Fibroblast of gingiva (primary cell): ENCODE measurements around the gene CPA1.

Source experiments
- DNase-seq: peaks from one replicate; pipeline ENCODE4 v3.0.0-alpha.2; 2011; ENCODE audit warnings: low read depth

The CPA1 gene

DNA sequence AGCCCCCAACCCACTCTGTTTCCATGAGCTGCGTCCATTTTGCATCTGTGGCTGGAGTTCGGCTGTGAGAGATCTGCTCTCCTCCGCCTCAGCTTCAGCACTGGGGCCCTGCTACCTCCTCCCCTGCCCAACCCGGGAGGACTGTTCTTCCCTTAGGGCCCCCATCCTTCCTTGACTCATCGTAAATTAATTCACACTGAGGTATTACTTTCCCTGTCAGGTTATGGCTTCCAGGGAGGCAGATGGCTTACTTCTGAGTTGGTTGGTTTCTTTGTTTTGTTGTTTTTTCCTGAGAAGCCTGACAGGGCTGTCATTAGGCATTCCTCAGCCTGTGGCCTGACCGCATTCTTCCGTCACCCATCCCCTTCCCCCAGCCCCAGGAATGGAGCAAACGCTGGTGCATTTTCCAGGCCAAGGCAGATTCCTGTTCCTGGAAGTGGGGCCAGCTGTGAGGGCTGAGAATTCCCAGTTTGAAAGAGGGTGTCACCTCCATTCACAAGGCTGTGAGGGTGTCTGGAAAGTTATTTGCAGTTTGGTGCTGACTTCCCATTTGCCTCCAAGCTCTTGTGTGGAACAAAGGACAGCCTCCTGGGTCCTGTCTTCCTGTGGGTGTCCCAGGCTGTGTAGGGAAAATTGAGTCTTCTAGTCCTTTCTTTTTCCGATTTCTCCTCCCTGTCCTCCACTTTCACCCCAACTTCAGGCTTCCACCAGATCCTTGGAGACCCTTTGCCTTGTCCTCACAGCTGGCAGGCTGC, 24.0 kb upstream of the CPA1 start:
- peak; percentile 90 for DNase-seq

DNA sequence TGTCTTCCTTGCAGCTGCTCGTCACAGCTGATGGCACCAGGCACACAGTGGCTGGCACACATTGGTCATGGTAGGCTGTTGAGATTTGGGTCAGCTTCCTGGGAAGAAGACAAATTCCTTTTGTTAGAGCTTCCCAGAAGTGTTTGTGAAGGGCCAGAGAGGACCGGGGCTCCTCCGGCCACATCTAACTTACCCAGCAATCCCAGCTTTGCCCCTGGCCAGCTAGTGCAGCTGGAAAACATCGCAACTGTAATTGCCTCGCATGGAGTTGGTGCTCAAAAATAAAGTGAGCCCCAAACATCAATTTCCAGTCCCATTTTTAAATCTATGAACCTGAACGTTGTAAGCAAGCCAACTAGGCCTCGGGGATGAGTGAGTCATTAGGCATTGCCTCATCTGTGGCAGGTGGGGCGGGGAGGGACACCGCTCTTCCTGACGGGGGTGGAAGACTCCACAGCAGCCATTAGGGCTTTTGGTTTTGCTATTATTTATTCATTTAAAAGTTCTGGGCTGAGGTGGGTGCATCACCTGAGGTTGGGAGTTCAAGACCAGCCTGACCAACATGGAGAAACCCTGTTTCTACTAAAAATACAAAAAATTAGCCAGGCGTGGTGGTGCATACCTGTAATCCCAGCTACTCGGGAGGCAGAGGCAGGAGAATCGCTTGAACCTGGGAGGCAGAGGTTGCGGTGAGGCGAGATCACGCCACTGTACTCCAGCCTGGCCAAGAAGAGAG, 23.2 kb upstream of the CPA1 start:
- peak; percentile 72 for DNase-seq

DNA sequence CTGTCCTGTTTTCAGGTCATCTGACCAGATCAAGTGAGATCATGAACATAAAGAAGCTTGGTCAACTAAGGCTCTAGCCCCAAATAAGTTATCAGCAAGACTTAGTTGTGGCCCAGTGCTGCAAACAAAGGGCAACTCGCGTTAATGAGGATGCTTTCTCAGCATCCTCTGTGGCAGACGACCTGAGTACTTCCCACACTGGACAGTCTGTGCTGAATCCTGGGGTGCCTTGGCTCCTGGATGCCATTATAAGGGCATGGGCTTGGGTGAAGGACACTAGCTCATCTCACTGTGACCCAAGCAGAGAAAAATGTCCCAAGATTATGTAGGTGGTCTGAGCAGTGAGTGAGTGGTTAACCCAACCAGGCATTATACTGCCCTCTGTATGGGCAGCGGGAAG, 21.8 kb upstream of the CPA1 start:
- DNase-seq, result no peak

DNA sequence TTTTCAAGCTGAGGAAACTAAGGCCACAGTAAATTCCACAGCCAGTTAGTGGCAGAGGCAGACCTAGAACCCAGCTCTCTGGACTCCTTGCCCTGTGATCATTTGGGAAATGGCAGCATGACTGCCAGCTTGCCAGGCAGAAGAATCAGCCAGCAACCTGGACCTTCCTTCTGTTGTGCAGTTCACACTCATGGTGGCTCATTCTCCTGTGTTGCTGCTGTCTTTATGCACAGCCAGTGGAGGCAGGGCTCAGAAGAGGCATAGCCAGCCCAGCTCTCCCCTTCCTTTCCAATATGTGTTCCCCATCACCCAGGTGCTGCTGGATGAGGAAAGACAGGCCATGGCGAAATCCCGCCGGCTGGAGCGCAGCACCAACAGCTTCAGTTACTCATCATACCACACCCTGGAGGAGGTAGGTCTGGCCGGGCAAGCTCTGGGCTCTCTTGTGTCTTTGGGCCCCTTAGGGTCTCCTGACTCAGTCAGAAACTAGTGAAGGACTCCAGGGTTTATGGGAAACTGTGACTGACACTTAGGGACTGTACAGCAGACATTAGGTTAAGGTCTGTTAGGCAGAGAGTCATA, 20.9 kb upstream of the CPA1 start:
- DNase-seq, result no peak

DNA sequence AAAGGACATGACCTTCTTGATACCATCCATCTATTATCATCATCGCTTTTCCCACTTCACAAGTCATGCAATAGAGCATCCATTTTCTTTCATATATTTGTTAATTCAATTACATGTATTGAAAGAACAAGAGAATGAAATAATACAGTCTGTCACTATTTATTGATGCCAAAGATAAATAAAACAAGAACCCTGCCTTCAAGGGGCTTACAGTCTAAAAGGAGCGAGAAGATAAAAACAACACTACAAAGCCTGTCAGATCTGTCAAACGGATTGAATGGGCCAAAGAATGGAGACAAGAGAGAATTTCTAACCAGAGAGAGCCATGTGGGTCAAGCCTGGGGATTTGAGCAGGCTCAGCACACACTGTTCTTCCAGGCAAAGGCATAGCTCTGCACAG, 19.8 kb upstream of the CPA1 start:
- no peak for DNase-seq

DNA sequence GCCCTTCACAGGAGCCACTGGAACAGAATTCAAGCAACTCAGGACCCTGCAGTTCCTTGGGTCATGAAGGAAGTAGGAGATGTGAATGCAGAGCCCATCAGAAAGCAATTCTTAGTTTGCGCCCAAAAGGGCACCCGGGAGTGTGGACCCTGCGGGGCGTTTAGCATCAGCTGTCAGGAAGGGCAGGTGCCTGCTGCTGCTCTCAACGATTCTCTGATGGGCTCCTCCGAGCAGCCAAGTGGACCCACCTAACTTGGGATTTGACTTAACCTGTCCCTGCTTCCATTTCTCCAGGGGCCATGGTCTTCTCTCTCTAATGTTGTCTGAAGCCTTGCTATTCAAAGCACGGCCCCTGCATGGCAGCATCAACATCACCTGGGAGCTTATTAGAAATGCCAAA, 18.6 kb upstream of the CPA1 start:
- DNase-seq, result no peak

DNA sequence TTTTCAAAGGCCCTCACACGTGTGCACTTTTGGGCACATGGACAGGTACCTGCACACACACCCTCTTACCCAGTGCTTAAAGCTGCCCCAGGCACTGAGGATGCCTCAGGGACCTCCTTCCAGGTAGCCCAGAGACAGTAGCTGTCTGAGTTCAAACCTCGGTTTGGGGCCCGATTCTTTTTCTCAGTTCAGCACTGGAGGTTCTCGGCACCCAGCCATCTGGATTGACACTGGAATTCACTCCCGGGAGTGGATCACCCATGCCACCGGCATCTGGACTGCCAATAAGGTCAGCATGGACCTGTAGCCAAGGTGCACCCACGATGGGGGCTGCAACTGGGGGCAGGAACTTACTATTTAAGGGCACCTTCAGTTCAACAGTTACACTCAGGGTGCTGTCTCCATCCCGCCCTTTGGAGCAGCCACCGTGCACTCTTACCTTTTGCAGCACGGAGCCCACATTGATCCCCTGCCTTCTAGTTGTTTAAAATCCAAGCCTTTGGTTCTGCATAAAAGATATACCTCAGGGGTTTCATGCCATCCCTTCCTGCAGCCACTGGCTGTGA, 18.0 kb upstream of the CPA1 start:
- DNase-seq, result no peak

DNA sequence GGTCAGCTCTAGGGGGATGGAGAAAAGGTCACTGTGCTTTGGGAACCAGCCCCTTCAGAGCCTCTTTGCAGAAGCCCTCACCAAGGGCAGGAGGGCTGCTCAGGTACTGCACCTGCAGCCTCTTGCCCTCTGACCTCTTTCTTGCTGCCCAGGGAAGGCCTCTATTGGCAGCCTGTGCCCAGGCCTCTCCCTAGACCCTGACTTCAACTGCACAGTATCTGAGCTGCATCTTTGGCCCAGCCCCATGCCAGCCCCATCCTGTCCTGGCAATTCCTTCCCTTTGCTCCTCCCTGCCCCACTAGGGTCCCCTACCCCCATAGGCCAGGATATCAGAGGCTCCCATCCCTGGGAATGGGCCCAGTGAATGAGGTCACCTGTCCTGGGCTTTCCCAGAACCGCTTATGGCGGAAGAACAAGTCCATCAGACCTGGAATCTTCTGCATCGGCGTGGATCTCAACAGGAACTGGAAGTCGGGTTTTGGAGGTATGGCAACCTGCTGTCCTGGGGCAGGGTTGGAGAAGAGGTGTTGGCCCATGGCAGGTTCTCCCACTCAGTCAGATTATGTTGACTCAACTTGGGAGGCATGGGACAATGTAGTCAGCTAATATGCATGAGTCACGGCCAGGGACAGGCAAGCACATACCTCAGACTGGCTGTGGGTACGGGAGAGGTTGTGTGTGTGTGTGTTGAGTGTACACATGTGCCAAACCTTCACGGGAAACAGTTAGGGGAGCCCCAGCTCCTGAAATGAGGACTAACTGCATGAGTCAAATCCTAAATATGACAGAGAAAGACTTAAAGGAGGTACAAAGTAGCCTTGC, 17.1 kb upstream of the CPA1 start:
- DNase-seq, result peak; percentile 82

DNA sequence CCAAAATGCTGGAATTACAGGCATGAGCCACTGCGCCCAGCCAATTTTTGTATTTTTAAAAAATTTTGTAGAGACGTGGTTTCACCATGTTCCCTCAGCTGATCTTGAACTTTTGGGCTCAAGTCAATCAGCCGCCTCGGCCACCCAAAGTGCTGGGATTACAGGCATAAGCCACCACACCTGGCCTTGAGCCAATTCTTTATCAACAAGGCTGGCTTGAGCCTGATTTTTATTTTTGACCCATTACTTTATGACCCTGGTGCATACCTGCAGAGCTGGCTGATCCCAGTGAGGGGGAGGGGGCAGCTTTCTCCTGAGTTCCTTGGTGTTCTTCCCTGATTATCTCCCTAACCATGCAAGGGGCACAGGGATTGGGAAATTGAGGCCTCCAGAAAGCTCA, 15.8 kb upstream of the CPA1 start:
- DNase-seq, result no peak

DNA sequence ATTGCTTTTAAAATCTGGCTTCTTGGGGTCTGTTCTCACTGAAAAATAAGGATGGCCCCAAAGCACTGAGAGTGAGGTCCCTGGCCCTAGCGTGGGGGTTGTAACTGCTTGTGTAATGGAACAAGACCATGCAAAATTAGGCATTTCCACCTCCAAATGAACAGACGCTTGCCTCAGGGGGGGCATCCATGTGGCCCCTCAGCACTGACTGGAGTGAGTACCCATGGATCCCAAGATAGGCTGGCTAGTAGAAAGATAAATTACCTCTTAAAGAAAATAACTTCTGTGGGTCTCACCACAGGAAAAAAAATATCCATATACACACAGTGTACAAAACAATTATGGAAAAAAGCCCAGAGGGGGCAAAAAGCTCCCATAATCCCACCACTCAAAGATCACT, 15.2 kb upstream of the CPA1 start:
- no peak for DNase-seq

DNA sequence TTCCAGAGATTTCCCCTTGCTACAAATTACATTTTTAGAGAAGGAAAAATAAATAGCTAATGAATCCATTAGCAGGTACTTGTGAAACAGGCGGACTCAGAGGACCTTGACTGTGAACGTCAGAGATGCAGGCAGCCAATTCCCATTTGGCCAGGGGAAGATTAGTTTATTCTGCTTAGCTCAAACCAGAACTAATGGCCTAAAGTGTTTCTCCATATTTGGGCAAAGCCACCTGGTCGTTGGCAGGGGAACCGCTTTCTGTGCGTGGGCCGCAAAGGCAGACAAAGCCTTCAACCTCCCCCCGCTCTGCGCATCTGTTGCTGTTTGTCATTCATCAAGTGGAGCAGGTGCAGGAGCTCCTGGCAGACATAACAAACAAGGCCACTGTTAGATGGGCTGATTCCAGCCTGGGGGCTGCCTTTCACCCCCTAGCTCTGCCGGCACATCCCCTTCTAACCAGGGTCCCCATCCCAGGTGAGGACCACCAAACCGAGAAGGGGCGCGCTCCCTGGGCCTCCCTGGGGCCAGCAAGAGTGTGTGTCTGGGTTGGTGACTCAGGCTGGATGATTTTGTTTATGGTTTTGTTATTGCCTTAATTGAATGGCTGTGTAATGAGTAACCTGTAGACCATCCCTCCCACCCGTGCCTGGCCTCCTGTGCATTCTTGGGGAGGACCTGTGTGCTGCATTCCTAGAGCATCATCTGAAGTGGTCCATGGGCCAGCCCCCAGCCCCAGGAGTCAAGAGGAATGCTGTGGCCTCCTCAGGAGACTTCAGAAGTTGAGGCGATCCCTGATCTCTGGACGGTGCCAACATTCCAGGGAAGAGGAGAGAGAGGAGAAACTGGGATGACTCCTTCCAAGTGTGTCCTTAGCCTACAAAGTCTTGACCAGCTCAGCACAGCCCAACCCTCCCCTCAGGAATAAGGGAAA, 14.5 kb upstream of the CPA1 start:
- peak; percentile 18 for DNase-seq

DNA sequence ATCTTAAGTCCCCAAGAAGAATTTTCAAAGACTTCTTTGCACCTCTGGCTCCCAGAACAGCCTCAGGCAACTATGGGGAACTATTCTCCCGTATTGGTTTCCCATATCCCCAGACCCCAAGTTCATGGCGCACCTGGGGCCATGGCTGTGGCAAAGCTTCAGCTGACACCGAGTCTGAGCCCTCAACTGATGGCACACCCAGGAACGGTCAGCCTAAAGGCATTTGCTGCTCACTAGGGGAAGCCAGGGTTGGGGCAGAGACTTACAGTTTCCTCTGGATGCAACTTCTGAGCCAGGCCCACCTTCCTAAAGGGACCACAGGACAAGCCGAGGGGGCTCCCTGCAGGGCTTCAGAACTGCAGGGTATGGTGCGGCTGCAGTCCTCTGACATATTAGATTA, 13.7 kb upstream of the CPA1 start:
- DNase-seq, result no peak

DNA sequence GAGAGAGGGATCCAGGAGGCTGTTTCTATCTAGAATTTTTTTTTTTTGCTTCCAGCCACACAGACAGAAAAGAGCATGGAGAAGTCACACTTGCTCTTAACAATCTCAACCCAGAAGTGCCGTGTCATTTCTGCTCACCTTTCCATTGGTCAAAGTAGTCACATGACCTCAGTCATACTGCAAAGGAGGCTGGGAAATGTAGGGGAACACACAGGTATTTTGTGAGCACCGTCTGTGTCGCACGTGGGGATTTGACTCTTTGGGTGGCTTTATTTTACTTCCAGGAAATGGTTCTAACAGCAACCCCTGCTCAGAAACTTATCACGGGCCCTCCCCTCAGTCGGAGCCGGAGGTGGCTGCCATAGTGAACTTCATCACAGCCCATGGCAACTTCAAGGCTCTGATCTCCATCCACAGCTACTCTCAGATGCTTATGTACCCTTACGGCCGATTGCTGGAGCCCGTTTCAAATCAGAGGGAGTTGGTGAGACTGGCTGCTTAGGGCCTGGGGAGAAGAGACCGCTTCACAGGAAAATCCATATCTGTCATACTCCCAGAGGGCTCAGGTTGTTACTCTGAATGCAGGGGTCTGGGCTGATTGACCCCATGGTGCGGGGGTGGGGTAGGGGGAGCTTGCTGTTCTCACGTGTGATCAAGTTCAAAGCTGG, 13.1 kb upstream of the CPA1 start:
- DNase-seq, result no peak

DNA sequence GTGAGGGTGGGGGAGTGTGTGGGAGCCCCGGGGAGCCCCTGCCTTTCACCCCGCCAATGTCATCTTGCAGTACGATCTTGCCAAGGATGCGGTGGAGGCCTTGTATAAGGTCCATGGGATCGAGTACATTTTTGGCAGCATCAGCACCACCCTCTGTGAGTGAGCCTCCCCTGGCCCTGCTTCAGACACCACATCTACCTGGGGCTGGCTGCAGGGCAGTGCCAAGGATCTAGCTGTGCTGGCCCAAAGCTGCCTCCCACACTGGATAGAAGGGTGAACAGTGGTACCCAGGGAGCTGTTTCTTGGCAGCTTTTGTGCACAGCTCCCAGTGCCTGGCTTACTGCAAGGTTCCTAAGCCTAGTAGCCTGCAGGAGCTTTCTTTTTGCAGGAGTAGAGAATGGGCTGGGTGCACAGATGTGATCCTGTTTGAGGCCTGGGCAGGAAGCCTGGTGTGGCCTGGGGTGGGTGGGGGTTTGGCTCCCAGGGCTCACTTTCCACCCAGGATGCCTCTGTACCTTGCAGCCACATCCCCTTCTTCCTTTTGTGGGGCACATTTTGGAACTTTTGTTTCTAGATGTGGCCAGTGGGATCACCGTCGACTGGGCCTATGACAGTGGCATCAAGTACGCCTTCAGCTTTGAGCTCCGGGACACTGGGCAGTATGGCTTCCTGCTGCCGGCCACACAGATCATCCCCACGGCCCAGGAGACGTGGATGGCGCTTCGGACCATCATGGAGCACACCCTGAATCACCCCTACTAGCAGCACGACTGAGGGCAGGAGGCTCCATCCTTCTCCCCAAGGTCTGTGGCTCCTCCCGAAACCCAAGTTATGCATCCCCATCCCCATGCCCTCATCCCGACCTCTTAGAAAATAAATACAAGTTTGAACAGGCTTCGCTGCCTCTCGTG, 12.2 kb upstream of the CPA1 start:
- DNase-seq, result no peak

DNA sequence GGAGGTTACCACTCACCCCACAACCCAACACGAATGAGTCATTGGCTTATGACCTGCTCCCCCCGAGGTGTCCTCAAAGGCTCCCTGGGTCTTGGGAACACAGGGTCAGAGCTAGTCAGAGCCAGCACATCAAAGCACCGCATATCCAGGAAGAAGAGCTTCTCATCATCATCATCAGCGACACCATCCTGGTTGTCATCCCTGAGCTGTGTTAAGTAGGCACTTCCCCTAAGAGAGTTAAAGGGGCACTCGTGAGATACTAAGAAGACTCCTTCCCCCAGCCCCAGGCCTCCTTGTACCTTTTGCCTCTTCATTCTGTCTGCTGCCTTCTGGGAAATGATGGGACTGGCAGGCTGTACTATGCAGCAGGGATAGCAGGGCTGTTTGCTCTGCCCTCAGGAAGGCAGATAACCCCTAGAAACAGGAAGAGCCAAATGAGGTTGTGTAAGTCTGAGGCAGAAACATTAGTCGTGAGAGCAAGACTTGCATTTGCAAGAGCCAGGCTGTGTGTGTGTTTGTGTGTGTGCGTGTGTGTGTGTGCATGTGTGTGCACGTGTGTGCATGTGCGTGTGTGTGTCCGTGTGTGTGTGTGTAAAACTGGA, 11.1 kb upstream of the CPA1 start:
- peak; percentile 84 for DNase-seq

DNA sequence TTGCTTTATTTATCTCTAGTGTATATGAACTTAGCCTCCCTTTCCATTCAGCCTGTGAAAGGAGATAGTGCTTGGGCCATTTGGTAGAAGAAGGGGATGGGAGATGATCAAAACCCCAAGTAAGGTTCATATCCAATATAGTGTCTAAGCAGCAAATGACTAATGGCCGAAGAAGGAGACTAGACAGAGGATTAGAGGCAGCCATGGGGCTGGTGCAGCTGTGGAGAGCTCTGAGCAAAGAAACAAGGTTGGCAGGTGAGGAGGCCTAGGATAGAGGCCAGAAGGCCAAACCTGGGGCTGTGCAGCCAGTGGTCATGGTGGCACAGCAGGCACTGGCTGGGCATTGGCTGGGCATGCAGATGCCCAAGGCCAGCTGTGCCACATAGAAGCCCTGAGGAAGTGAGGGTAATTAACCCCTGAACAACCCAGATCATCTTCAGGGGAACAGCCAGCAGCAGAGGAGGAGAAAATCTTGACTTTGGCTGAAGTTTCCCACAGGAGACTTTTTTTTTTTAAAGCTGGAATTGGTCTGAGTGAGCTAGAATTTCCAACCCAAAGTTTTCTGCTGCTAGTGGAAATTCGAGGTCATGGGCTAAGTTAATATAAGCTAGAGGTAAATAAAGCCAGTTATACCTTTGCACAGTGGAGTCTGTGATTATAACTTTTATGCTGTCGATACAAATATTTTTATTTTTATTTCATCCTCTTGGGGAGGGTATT, 10.3 kb upstream of the CPA1 start:
- no peak for DNase-seq

DNA sequence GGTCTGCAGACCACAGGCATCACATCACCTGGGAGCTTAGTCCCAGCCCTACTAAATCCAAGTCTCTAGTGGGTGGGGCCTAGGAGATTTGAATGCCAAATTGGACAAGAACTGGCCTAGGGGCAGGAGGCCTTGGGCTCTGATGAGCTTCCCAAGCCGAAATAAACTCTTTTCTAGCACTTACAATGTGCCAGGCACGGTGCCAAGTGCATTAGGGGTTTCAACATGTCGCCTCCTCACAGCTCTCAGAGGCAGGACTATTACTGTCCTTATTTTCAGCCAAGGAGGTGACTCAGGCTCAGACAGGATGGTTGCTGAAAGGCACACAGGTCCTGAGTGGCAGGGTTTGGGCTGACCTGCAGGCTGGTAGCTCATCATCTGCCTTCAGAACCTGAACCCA, 9.2 kb upstream of the CPA1 start:
- peak; percentile 61 for DNase-seq

DNA sequence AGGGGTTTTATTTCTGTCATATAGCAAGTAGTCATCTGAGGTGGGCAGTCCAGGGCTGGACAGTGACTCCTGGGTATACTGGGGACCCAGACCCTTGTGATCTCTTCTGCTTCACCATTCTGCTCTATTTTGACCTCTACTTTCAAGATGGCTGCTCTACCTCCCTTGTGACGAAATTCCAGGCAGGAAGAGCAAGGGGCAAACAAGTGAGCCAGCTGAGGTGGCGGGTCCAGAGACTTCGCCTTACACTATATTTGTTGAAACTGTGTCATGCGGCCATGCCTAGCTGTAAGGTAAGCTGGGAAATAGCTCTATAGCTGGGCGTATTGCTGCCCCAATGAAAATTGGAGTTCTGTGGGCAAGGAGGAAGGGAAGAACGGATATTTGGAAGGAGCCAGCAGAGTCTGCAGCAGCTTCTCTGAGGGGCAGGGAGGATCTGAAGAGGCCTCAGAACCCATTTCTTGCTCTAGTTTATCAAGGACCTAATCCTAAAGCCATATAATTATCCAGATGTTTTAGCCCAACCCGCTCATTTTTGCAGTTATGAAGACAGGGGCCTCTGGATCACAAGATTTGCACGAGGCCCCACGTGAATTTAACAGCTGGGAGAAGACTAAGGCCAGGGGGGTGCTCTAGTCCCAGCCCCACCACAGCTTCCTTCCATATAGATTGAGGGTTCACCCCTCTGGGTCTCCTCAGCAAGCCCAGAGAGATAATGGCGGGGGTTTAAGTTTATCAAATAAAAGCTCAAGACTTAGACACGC, 7.7 kb upstream of the CPA1 start:
- DNase-seq, result no peak
